H1 (cell line): Measurements from ENCODE around the gene DDX60. TPM values are rescaled to one million over a fixed set of nuclear protein-coding genes. Genes with fewer than 3 reads are reported as not detected.

Experiments
- CTCF ChIA-PET: fragments of 300-600 bp; sonication (Branson Sonifier 250); formaldehyde crosslinking; loops from one replicate; lab custom pipeline; 2021; ENCODE audit not compliant: partially characterized antibody; lab: Charles Lee
- POLR2A ChIA-PET: fragments of 300-600 bp; sonication (Branson Sonifier 250); formaldehyde crosslinking; loops from one replicate; lab custom pipeline; 2021; ENCODE audit warnings: inconsistent platforms; ENCODE audit not compliant: partially characterized antibody; lab: Charles Lee
- DNase-seq, 2 experiments: peaks; one replicate each; pipeline versions ENCODE4 v3.0.0 to v3.0.0-alpha.2; 2010 to 2022; ENCODE audit warnings: low spot score in 2 of 2, low read depth in 1 of 2, mixed read lengths in 1 of 2
- FAIRE-seq: peaks from 2 replicates; lab custom pipeline; 2011; peaks lifted over from hg19 to GRCh38; lab: Jason Lieb, UNC
- H2AFZ ChIP-seq: 2 replicates; pipeline ENCODE4 v1.8.1; 2012; ENCODE audit warnings: low read length, inconsistent platforms
- H2AK5ac ChIP-seq: 2 replicates; pipeline ENCODE4 v1.6.1; 2013; ENCODE audit warnings: low read depth, low read length
- H2BK120ac ChIP-seq: replicated peaks from 2 replicates; pipeline ENCODE3; 2013; ENCODE audit warnings: low read depth, low read length, inconsistent platforms
- H2BK12ac ChIP-seq: 2 replicates; pipeline ENCODE4 v1.6.1; 2013; ENCODE audit warnings: low read depth, low read length
- H2BK15ac ChIP-seq: 2 replicates; pipeline ENCODE4 v1.6.1; 2013; ENCODE audit warnings: low read length
- H2BK20ac ChIP-seq: 2 replicates; pipeline ENCODE4 v1.6.1; 2013; ENCODE audit warnings: low read length
- H2BK5ac ChIP-seq: 2 replicates; pipeline ENCODE4 v1.6.1; 2013; ENCODE audit warnings: low read depth, low read length
- H3K14ac ChIP-seq: 2 replicates; pipeline ENCODE4 v1.6.1; 2013; ENCODE audit warnings: inconsistent platforms; ENCODE audit not compliant: insufficient read length
- H3K18ac ChIP-seq: 2 replicates; pipeline ENCODE4 v1.6.1; 2013; ENCODE audit warnings: low read length; ENCODE audit errors: extremely low read depth
- H3K23ac ChIP-seq: 2 replicates; pipeline ENCODE4 v1.6.1; 2013; ENCODE audit warnings: inconsistent platforms; ENCODE audit not compliant: insufficient read length
- H3K23me2 ChIP-seq: 2 replicates; pipeline ENCODE4 v1.6.1; 2013; ENCODE audit warnings: low read depth, low read length
- H3K27ac ChIP-seq: 2 replicates; pipeline ENCODE4 v1.6.1; 2011; ENCODE audit warnings: low read depth, low read length, inconsistent platforms
- H3K27me3 ChIP-seq, 4 experiments: replicated peaks in 1 of 4; 1 replicate in 1 of 4; 2 replicates in 3 of 4; pipeline versions ENCODE4 v1.6.1 to v1.8.1; 2011 to 2013; ENCODE audit warnings: low read length in 3 of 4, mild to moderate bottlenecking in 3 of 4, inconsistent platforms in 2 of 4, mixed read lengths in 2 of 4, moderate library complexity in 1 of 4; ENCODE audit not compliant: control insufficient read depth in 3 of 4, insufficient read depth in 3 of 4; ENCODE audit errors: extremely low read depth in 1 of 4
- H3K36me3 ChIP-seq, 4 experiments: 2 replicates each; pipeline versions ENCODE4 v1.6.1 to v1.8.1; 2011 to 2013; ENCODE audit warnings: mild to moderate bottlenecking in 4 of 4, low read length in 3 of 4, moderate library complexity in 2 of 4, control low read depth in 1 of 4, inconsistent platforms in 1 of 4; ENCODE audit not compliant: insufficient read depth in 4 of 4, control insufficient read depth in 2 of 4
- H3K4ac ChIP-seq: replicated peaks from 2 replicates; pipeline ENCODE3; 2013; ENCODE audit warnings: low read length, low read depth, mixed read lengths, inconsistent platforms; ENCODE audit not compliant: insufficient read length
- H3K4me1 ChIP-seq, 4 experiments: replicated peaks in 1 of 4; 1 replicate in 1 of 4; 2 replicates in 3 of 4; pipeline versions ENCODE4 v1.6.1 to v1.8.1; 2011 to 2013; ENCODE audit warnings: low read length in 3 of 4, inconsistent platforms in 2 of 4, mixed read lengths in 1 of 4; ENCODE audit not compliant: insufficient read depth in 4 of 4, control insufficient read depth in 3 of 4
- H3K4me2 ChIP-seq, 2 experiments: 2 replicates each; pipeline versions ENCODE4 v1.6.1 to v1.8.1; 2011 to 2013; ENCODE audit warnings: low read depth in 2 of 2, low read length in 2 of 2, control low read depth in 1 of 2, inconsistent platforms in 1 of 2, mild to moderate bottlenecking in 1 of 2; ENCODE audit not compliant: insufficient read depth in 1 of 2
- H3K4me3 ChIP-seq, 4 experiments: fragments of 200-600, 300-600 bp in 1 of 4; sonication (generic), shearing (Covaris generic), sonication (Bioruptor Twin) in 1 of 4; 2 replicates each; pipeline versions ENCODE4 v1.5.1 to v1.8.1; 2011 to 2016; ENCODE audit warnings: low read length in 4 of 4, low read depth in 3 of 4, control low read depth in 2 of 4, inconsistent platforms in 2 of 4, mild to moderate bottlenecking in 2 of 4, mixed read lengths in 1 of 4, moderate library complexity in 1 of 4; ENCODE audit not compliant: insufficient read depth in 2 of 4; ENCODE audit errors: extremely low read depth in 1 of 4
- H3K56ac ChIP-seq: replicated peaks from 2 replicates; pipeline ENCODE3; 2013; ENCODE audit warnings: low read depth, mild to moderate bottlenecking, mixed read lengths, low read length, inconsistent platforms; ENCODE audit not compliant: insufficient read length
- H3K79me1 ChIP-seq: 2 replicates; pipeline ENCODE4 v1.6.1; 2013; ENCODE audit warnings: low read depth, low read length, control low read depth
- H3K79me2 ChIP-seq, 2 experiments: 2 replicates each; pipeline versions ENCODE4 v1.6.1 to v1.8.1; 2012 to 2013; ENCODE audit warnings: low read length in 2 of 2, mild to moderate bottlenecking in 2 of 2, inconsistent platforms in 1 of 2; ENCODE audit not compliant: insufficient read depth in 2 of 2, control insufficient read depth in 1 of 2
- H3K9ac ChIP-seq, 4 experiments: replicated peaks in 1 of 4; 1 replicate in 1 of 4; 2 replicates in 3 of 4; pipeline versions ENCODE4 v1.6.1 to v1.8.1; 2011 to 2013; ENCODE audit warnings: low read depth in 3 of 4, low read length in 3 of 4, control low read depth in 2 of 4, mild to moderate bottlenecking in 2 of 4, moderate library complexity in 2 of 4, inconsistent platforms in 1 of 4; ENCODE audit errors: extremely low read depth in 1 of 4
- H3K9me3 ChIP-seq, 2 experiments: 2 replicates each; pipeline versions ENCODE4 v1.6.1 to v1.8.1; 2012 to 2013; ENCODE audit warnings: mild to moderate bottlenecking in 2 of 2, moderate library complexity in 2 of 2, control low read depth in 1 of 2, inconsistent platforms in 1 of 2, low read depth in 1 of 2, low read length in 1 of 2, mixed read lengths in 1 of 2; ENCODE audit not compliant: insufficient read depth in 2 of 2
- H4K20me1 ChIP-seq, 2 experiments: replicated peaks in 1 of 2; 2 replicates each; pipeline versions ENCODE3 to v1.8.1; 2011 to 2013; ENCODE audit warnings: inconsistent platforms in 2 of 2, low read length in 2 of 2, mild to moderate bottlenecking in 1 of 2; ENCODE audit not compliant: insufficient read depth in 2 of 2, control insufficient read depth in 1 of 2
- H4K5ac ChIP-seq: 2 replicates; pipeline ENCODE4 v1.6.1; 2013; ENCODE audit warnings: low read length, low read depth, mixed read lengths, inconsistent platforms; ENCODE audit not compliant: insufficient read length
- H4K8ac ChIP-seq: 2 replicates; pipeline ENCODE4 v1.8.0; 2013; ENCODE audit warnings: mild to moderate bottlenecking, moderate library complexity, low read length, inconsistent platforms; ENCODE audit not compliant: insufficient read depth; ENCODE audit errors: extremely low read depth
- H4K91ac ChIP-seq: replicated peaks from 2 replicates; pipeline ENCODE3; 2013; ENCODE audit warnings: low read length, mixed read lengths, inconsistent platforms; ENCODE audit not compliant: insufficient read length
- ASH2L ChIP-seq: fragments of 200-600, 300-600 bp; sonication (generic); IDR thresholded peaks from one replicate; pipeline ENCODE4 v1.7.1; 2017; ENCODE audit warnings: low read length
- BRCA1 ChIP-seq: IDR thresholded peaks from 2 replicates; pipeline ENCODE4 v1.6.1; 2012; ENCODE audit warnings: low read depth, low read length, improper control_type of control experiment
- EGR1 ChIP-seq: IDR thresholded peaks from 2 replicates; pipeline ENCODE4 v1.6.1; 2011; ENCODE audit warnings: low read depth, low read length, borderline replicate concordance
- POLR2A ChIP-seq, 2 experiments: IDR thresholded peaks; 1 replicate in 1 of 2; 2 replicates in 1 of 2; pipeline ENCODE4 v1.6.1; 2011; ENCODE audit warnings: low read depth in 2 of 2, low read length in 2 of 2, mild to moderate bottlenecking in 2 of 2; ENCODE audit errors: control extremely low read depth in 1 of 2
- RNF2 ChIP-seq: fragments of 200-900, 300-1000 bp; sonication (generic); IDR thresholded peaks from 2 replicates; pipeline ENCODE4 v1.7.1; 2016; ENCODE audit warnings: borderline replicate concordance, low read depth, mild to moderate bottlenecking, antibody characterized with exemption, low read length; ENCODE audit not compliant: poor library complexity, severe bottlenecking; ENCODE audit errors: missing control alignments
- SIX5 ChIP-seq: IDR thresholded peaks from 2 replicates; pipeline ENCODE4 v1.6.1; 2011; ENCODE audit warnings: mild to moderate bottlenecking, low read depth, low read length
- SRF ChIP-seq: IDR thresholded peaks from 2 replicates; pipeline ENCODE4 v1.6.1; 2011; ENCODE audit warnings: mild to moderate bottlenecking, low read depth, low read length, moderate library complexity
- SUZ12 ChIP-seq: fragments of 200-600 bp; sonication (generic); IDR thresholded peaks from 2 replicates; pipeline ENCODE4 v1.6.1; 2012; ENCODE audit warnings: mild to moderate bottlenecking, inconsistent platforms, low read length, moderate library complexity, mixed read lengths
- WGBS, 2 experiments: shearing (Covaris generic) in 1 of 2; methylation state at CpG; one replicate each; pipeline versions ENCODE4 v1.1.6 to v1.1.7; 2013 to 2015; ENCODE audit warnings: low lambda C conversion rate in 2 of 2, mixed read lengths in 2 of 2, inconsistent platforms in 1 of 2, low coverage in 1 of 2, missing lambda C conversion rate in 1 of 2; ENCODE audit not compliant: insufficient replicate concordance in 2 of 2, insufficient coverage in 1 of 2, insufficient read length in 1 of 2; ENCODE audit errors: extremely low coverage in 1 of 2, missing lambda C conversion rate in 1 of 2; 5-methylcytosine and 5-hydroxymethylcytosine counted together
- polyA plus RNA-seq, 7 experiments: library from polyadenylated mRNA; depleted of rRNA in 3 of 7; stranded (reverse) in 5 of 7; unstranded in 2 of 7; fragments of >200 nt in 5 of 7; fragments of 200-250 nt in 2 of 7; gene quantifications; 1 replicate in 5 of 7; 2 replicates in 1 of 7; 4 replicates in 1 of 7; pipeline versions ENCODE4 v1.2.1 to v1.2.3, GENCODE V29; 2011 to 2013; ENCODE audit warnings: missing spikeins in 2 of 7, mixed read lengths in 2 of 7
- total RNA-seq: library from RNA; stranded (reverse); fragmentation: NEBNext Ultra II Directional; extraction: Animal tissue kit (Norgen Biotek cat#: 25700); gene quantifications from 2 replicates; pipeline ENCODE4 v1.2.1, GENCODE V29; 2021

Gene DDX60
- total and polyA plus RNA-seq, 2 of the 8 experiments (the other 6 are each of a cell fraction or from before 2014, with no cell fraction given): 1.00 to 1.6 TPM

GRCh38 chr4:168306476-168306875 lies 12.1 kb downstream of the DDX60 start:
- WGBS, 2 experiments: 91% methylated on average over 7 of the region's 7 CpGs; no CpG with 5 or more reads in 1 of the 2 experiments
- H2AK5ac ChIP-seq: no peak overlapping the region
- no peak overlapping the region for H3K18ac ChIP-seq
- ChIA-PET CTCF (no interaction called here), POLR2A (no interaction called here)
- FAIRE-seq (no peak), DNase-seq (no peak)
- H4K91ac ChIP-seq: no peak overlapping the region
- H3K23me2 ChIP-seq: no peaks in the 10 kb centered on the region
- no peak overlapping the region for H2BK15ac ChIP-seq
- H4K20me1 ChIP-seq: no peaks in the 10 kb centered on the region
- H3K4me1 ChIP-seq: no peaks in the 10 kb centered on the region
- no peaks in the 10 kb centered on the region for H3K36me3 ChIP-seq
- no peak overlapping the region for H3K56ac ChIP-seq
- no peaks in the 10 kb centered on the region for H3K79me1 ChIP-seq
- no peaks in the 10 kb centered on the region for H3K27me3 ChIP-seq
- no peak overlapping the region for H2BK120ac ChIP-seq
- H2BK12ac ChIP-seq: no peak overlapping the region
- no peak overlapping the region for H3K23ac ChIP-seq
- no peak overlapping the region for H2AFZ ChIP-seq
- H3K79me2 ChIP-seq: no peaks in the 10 kb centered on the region
- no peak overlapping the region for H3K9ac ChIP-seq
- H4K5ac ChIP-seq: no peak overlapping the region
- H3K9me3 ChIP-seq: no peaks in the 10 kb centered on the region
- H2BK5ac ChIP-seq: no peak overlapping the region
- TF ChIP-seq SUZ12: no peak
- no peak for TF ChIP-seq SRF
- no peak for TF ChIP-seq RNF2
- no peak for TF ChIP-seq POLR2A (IDR thresholded peaks at IDR 0.05; ENCODE audit: control extremely low read depth in 1 of 2, low read depth in 2 of 2, low read length in 2 of 2)
- TF ChIP-seq BRCA1: no peak
- no peak for TF ChIP-seq SIX5
- TF ChIP-seq EGR1: no peak
- no peak for TF ChIP-seq ASH2L
- H2BK20ac ChIP-seq: no peak overlapping the region
- no peak overlapping the region for H3K14ac ChIP-seq
- no peak overlapping the region for H4K8ac ChIP-seq
- H3K4ac ChIP-seq: no peak overlapping the region
- H3K4me2 ChIP-seq: no peak overlapping the region
- H3K4me3 ChIP-seq: no peak overlapping the region
- H3K27ac ChIP-seq: no peak overlapping the region
